ENCODE data around the gene OPCML. TPM values are rescaled to one million over a fixed set of nuclear protein-coding genes. Genes with fewer than 3 reads are reported as not detected.

OPCML gene
- total RNA-seq, 4 donors from 2014 or later = 0.06 to 0.83 (median 0.24) TPM

GRCh38 chr11:133326332-133326731, 206.0 kb downstream of the OPCML start:
- WGBS = 95% methylated on average over 2 of the region's 2 CpGs
- no peak for TF ChIP-seq POLR2AphosphoS5 (IDR thresholded peaks at IDR 0.05)
- TF ChIP-seq, protein P1, sequence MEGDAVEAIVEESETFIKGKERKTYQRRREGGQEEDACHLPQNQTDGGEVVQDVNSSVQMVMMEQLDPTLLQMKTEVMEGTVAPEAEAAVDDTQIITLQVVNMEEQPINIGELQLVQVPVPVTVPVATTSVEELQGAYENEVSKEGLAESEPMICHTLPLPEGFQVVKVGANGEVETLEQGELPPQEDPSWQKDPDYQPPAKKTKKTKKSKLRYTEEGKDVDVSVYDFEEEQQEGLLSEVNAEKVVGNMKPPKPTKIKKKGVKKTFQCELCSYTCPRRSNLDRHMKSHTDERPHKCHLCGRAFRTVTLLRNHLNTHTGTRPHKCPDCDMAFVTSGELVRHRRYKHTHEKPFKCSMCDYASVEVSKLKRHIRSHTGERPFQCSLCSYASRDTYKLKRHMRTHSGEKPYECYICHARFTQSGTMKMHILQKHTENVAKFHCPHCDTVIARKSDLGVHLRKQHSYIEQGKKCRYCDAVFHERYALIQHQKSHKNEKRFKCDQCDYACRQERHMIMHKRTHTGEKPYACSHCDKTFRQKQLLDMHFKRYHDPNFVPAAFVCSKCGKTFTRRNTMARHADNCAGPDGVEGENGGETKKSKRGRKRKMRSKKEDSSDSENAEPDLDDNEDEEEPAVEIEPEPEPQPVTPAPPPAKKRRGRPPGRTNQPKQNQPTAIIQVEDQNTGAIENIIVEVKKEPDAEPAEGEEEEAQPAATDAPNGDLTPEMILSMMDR (IDR thresholded peaks at IDR 0.05) = no peak
- TF ChIP-seq EP300 (IDR thresholded peaks at IDR 0.05) = no peak
- TF ChIP-seq POLR2A (IDR thresholded peaks at IDR 0.05; ENCODE audit: low read depth) = no peak
- no peaks in the 10 kb centered on the region for H3K36me3 ChIP-seq
- no peak overlapping the region for H3K27ac ChIP-seq (replicated peaks in 1 of 4)
- DNase-seq (ENCODE audit: extremely low spot score) = no peak
- no peak overlapping the region for H3K4me3 ChIP-seq
- H3K27me3 ChIP-seq = peaks cover 0 to 14% (median 0%) of the 10 kb centered on the region in 4 donors
- no peaks in the 10 kb centered on the region for H3K9me3 ChIP-seq
- intact Hi-C loops (cut with DNase I) = no loop called here
- no peaks in the 10 kb centered on the region for H3K4me1 ChIP-seq

DNA sequence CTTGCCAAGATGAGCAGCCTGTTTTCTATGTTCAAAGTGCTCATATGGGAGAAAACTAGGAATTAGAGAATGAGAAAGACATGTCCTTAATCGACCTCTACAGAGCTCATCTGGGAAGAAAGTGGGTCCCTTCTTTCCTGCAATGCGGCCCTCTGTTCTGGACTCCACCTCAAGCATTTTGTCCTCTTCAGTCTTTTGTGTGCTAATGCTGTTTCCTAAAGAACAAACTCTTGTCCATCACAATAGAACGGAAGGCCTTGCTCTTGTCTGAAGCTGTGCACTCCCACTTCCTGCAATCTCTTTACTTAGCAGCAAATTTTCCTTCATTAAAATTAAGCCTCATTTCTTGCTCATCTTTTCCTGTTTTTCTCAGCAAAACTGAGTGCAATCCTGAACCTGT, 206.6 kb downstream of the OPCML start:
- TF ChIP-seq, protein P1 (IDR thresholded peaks at IDR 0.05) = no peak
- TF ChIP-seq POLR2AphosphoS5 (IDR thresholded peaks at IDR 0.05) = no peak
- Histone ChIP-seq H3K36me3 (no peaks in the 10 kb centered on the region), H3K27me3 (peaks cover 0 to 14% (median 0%) of the 10 kb centered on the region in 4 donors), H3K27ac (replicated peaks in 1 of 4) (no peak overlapping the region), H3K4me3 (no peak overlapping the region), H3K4me1 (no peaks in the 10 kb centered on the region), H3K9me3 (no peaks in the 10 kb centered on the region)
- intact Hi-C loops (cut with DNase I) = no loop called here
- WGBS = 76% methylated on average over 3 of the region's 3 CpGs
- DNase-seq (ENCODE audit: extremely low spot score) = no peak

DNA sequence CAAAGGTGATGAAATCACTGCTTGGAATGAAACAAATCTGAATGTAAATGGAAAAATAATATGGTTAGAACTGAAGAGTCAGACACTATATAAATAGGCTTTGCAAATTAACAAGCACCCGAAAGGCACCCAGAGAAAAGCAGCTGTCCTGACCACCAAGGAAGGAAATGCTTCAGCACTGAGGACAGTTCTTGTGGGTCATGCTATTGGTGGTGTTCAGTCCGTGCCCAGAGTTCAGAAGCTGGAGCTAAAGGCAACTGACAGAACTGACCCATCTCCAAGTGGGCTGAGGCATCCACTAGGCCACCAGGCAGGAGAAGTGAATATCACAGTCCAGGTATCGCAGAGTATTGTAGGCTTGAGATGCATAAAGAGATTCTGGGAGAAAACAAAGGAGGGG, 208.9 kb downstream of the OPCML start:
- no peak for TF ChIP-seq POLR2AphosphoS5 (IDR thresholded peaks at IDR 0.05)
- TF ChIP-seq, protein P1 (IDR thresholded peaks at IDR 0.05) = no peak
- TF ChIP-seq POLR2A (IDR thresholded peaks at IDR 0.05; ENCODE audit: low read depth) = no peak
- no peak for TF ChIP-seq EP300 (IDR thresholded peaks at IDR 0.05)
- H3K4me3 ChIP-seq = no peak overlapping the region
- WGBS = 56% methylated on average over 3 of the region's 3 CpGs
- H3K27ac ChIP-seq (replicated peaks in 1 of 4) = no peak overlapping the region
- intact Hi-C loops (cut with DNase I) = no loop called here
- H3K27me3 ChIP-seq = peaks cover 0 to 14% (median 0%) of the 10 kb centered on the region in 4 donors
- no peaks in the 10 kb centered on the region for H3K9me3 ChIP-seq
- no peaks in the 10 kb centered on the region for H3K36me3 ChIP-seq
- no peaks in the 10 kb centered on the region for H3K4me1 ChIP-seq
- DNase-seq (ENCODE audit: extremely low spot score) = no peak

GRCh38 chr11:133318221-133318620, 214.1 kb downstream of the OPCML start:
- intact Hi-C loops (cut with DNase I) = no loop called here
- DNase-seq (ENCODE audit: extremely low spot score) = no peak
- Histone ChIP-seq H3K9me3 (no peaks in the 10 kb centered on the region), H3K27ac (replicated peaks in 1 of 4) (no peak overlapping the region), H3K4me1 (no peaks in the 10 kb centered on the region), H3K36me3 (no peaks in the 10 kb centered on the region), H3K4me3 (no peak overlapping the region), H3K27me3 (no peaks in the 10 kb centered on the region)
- TF ChIP-seq POLR2A (IDR thresholded peaks at IDR 0.05; ENCODE audit: low read depth) (no peak), POLR2AphosphoS5 (IDR thresholded peaks at IDR 0.05) (no peak), EP300 (IDR thresholded peaks at IDR 0.05) (no peak)
- TF ChIP-seq, protein P1 (IDR thresholded peaks at IDR 0.05) = no peak
- WGBS = 35% methylated on average over 5 of the region's 5 CpGs

GRCh38 chr11:133311230-133311629, 221.1 kb downstream of the OPCML start:
- intact Hi-C loops (cut with DNase I) = no loop called here
- Histone ChIP-seq H3K36me3 (no peaks in the 10 kb centered on the region), H3K9me3 (no peaks in the 10 kb centered on the region), H3K27ac (replicated peaks in 1 of 4) (no peak overlapping the region), H3K4me1 (no peaks in the 10 kb centered on the region), H3K4me3 (no peak overlapping the region), H3K27me3 (no peaks in the 10 kb centered on the region)
- 62% methylated on average over 1 of the region's 1 CpG for WGBS
- no peak for DNase-seq (ENCODE audit: extremely low spot score)
- TF ChIP-seq EP300 (IDR thresholded peaks at IDR 0.05) (no peak), POLR2AphosphoS5 (IDR thresholded peaks at IDR 0.05) (no peak), POLR2A (IDR thresholded peaks at IDR 0.05; ENCODE audit: low read depth) (no peak)
- TF ChIP-seq, protein P1 (IDR thresholded peaks at IDR 0.05) = no peak

Data from esophagus muscularis mucosa (tissue), 4 donors.